Kidney tubule cell (primary cell): ENCODE measurements around the gene CAV3.

Source experiments
- DNase-seq: peaks from one replicate; pipeline ENCODE4 v3.0.0-alpha.2; 2018; ENCODE audit warnings: low spot score

CAV3 gene

DNA sequence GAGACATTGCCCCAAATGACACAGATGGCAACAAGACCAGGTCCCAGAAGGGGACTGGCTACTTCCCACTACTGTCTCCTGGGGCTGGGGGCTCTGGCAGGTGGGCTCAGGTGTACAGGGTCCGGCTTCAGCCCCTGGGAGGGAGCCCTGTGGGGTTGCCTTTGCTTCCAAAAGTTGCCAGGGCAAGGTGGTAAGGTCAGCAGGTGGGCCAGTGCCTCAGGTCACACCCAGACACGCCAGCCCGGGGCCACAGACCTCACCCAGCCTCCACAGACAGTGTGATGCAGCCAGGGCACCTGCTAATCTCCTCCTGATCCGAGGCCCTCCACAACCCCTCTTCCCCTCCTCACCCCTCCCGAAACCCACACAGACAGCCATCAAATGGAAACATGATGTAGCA lies 28.3 kb downstream of the CAV3 start:
- no peak for DNase-seq

GRCh38 chr3:8762607-8763377 lies 29.2 kb downstream of the CAV3 start:
- no peak for DNase-seq

DNA sequence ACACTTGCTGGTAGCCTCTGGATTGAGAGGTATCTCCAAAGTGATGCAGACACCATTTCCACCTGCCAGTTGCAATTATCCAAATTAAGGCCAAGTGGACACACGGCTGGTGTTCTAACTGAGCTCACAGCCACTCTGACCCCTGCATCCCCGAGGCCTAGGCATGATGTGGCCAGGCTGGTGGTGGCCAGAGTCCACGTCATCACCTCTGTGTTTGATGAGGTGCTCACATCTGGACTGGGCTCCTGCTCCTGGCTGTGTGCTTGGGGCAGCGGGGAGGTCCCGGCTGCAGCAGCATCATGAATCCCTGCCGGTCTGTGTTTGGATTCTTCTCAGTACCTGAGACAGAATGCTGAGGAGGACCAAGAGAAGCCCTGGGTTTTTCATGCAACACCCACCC lies 30.9 kb downstream of the CAV3 start:
- no peak for DNase-seq

DNA sequence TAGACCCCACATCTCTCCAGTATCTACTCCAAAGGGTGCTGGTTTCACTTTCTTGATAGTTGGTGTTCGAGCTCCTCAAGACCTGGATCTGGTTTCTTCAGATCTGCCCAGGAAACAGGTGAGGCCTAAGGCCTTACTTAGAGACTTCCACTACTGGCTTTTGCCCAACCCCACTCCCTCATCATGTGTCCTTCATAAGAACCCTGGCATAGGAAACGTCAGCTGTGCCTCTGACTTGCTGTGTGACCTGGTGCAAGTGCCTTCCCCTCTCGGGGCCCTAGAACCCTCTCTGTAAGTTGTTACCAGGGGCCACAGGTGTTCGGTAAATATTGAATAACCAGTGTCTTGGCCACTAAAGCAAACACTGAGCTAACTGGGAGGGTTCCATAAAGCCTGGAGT lies 31.9 kb downstream of the CAV3 start:
- no peak for DNase-seq

- no peak for DNase-seq
Observed at GRCh38 chr3:8766148-8766547, 32.5 kb downstream of the CAV3 start.

DNA sequence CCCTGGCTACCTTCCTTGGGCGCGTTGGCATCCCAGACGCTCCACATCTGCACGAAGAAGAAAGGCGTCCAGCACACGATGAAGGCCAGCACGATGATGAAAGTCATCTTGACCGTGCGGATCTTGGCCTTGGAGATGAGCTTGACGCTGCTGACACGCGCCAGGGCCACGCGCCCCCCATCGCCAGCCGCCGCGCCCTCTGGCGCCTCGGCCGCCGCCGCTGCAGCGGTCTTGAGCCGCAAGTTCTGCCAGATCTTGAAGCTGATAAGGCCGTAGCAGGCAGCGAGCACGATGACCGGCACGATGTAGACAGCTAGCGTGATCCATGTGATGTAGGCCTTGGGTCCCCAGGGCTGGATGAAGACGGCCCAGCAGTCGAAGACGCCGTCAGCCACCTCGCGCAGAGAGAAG lies 33.7 kb downstream of the CAV3 start:
- DNase-seq, result no peak

GRCh38 chr3:8767667-8768363 lies 34.2 kb downstream of the CAV3 start:
- peak; percentile 82 for DNase-seq

- peak; percentile 34 for DNase-seq
Observed at GRCh38 chr3:8768364-8769087, 34.9 kb downstream of the CAV3 start.

DNA sequence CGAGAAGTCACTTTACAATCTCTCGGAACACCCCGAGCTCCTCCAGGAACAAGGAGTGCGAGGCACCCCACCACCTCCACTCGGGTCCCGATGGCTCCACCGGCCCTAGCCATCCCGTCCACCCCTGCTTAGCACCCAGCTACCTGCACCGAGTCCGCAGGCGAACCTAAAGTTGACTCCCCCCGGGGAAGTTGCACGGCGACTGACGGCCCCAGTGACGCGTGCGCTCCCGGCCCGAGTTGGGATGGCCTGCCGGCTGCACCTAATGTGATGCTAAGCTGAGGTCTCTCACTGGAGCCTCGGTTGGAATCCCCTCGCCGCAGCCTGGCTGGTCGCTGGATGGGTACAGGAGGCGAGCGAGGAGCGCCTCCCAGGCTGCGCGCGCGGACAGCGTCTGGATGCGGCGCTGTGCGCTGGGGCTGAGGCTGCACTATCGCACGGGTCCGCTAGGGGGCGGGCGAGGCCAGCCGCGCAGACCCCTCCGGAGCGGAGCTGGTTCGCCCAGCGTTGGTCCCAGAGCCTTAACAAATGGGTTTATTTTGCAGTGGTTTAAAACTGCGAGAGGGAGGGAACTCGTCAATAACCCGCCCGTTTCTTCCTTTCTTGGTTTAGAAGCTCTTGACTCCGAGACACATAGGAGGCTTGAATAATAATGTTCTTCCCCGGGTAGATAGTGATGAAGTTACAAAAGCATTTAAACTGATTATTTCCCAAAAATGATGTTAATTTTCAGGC lies 35.7 kb downstream of the CAV3 start, which contains the start of gene OXTR:
Gene OXTR (minus strand): TSS at position 526 of the 735 bp plus-strand sequence. CDS start 1,426 bp downstream, outside the sequence.
- peak; percentile 76 for DNase-seq

DNA sequence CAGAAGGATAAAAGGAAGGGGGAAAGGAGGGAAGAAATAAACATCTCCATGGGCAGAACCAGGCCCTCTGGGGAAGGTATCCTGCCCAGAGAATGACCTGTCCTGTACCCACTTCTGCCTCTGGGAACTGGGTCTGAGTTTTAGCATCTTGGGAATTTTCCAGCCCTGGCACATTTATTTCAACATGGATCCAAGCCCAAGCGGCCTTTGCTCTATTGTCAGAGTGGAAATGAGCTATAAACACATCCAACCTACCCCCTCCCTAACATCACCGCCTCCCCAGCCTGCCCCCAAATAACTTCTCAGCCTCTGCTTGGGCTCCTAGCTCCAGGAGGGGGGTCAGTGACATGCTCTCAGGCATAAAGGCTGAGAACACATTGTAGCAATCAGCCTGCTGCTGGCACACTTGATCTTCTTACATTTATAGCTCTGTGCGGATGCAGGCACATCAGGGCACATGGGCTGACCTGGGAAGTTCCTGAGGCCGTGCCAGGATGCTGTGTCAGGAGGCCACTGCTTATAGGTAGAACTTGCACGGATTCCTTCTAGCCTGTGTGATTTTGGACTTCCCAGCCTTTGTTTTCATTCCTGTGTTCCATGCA lies 40.4 kb downstream of the CAV3 start:
- no peak for DNase-seq

DNA sequence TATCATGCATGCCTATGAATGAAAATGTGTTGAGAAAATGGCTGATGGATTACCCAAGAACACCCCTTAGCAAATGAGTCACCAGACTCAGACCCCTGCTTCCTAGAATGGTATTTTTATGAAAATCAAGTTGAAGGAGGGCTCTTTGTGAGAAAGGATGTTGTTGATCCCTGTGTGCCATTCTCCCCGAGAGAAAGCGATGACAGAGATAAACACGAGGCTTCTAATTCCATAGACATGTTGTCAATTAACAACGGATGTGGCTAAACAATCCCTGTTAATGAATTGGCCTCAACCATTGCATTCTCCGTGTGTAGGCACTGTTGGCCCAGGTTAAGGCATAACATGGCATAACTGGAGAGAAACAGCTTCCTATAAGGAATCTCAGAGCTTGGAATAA lies 41.6 kb downstream of the CAV3 start:
- no peak for DNase-seq

DNA sequence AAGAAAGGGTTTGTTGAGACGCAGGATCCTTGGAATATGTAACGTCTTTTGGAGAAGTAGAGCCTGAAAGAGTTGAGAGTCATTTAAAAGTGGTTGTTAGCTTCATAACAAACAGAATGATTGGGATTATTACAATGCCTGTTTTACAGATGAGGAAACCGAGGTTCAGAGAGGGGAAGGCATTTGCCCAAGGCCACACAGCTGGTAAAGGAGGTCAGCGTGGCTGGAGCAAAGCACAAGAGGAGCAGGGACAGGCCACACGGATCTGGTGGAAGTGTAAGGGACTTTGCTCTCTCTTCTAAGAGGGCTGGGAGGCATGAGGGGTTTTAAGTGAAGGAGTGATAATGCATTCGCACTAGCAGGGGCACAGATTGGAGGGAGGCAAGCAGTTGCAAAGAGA lies 42.0 kb downstream of the CAV3 start:
- no peak for DNase-seq

DNA sequence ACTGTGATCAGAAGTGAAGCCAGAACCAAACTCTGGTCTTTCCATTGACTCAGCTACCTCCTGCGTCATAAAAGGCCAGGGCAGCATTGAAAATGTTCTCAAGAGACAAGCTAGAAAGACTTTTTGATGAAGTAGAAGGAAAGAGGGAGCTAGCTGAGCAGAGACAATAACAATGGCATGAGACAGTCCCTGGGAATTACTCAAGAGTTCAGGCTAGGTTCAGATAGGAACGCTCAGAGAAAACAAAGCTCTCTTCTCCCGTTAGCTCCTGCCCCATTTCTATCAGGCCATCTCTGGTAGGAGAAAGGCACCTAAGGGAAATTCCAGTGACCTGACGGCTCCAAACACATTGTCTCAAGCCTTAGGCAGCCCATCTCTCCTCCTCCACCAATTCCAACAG lies 42.8 kb downstream of the CAV3 start:
- DNase-seq, result no peak

GRCh38 chr3:8777201-8777977 lies 43.8 kb downstream of the CAV3 start:
- DNase-seq, result no peak

- DNase-seq, result no peak
Observed at GRCh38 chr3:8777978-8778267, 44.3 kb downstream of the CAV3 start.

- no peak for DNase-seq
Observed at GRCh38 chr3:8778475-8778874, 44.9 kb downstream of the CAV3 start.

DNA sequence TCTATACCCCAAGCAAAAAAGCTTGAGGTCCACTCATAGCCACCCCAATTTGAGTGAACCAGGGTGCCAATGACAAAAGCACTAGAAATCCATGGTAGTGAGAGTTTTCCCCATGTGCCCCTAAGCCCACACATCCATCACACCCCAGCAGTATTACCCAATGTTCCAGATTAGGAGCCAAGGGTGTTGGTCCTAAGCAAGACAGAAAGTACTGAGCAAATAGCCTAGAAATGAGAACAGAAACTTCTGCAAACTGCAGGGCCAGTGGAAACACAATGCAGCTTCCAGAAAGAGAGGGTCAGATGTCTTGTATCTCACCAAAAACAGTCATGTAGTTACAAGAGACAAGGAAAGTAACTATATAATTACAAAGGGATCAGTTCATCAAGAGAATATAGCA lies 46.7 kb downstream of the CAV3 start:
- DNase-seq, result no peak

GRCh38 chr3:8784676-8785435 lies 51.3 kb downstream of the CAV3 start:
- DNase-seq, result no peak

- DNase-seq, result no peak
Observed at GRCh38 chr3:8790529-8790928, 56.9 kb downstream of the CAV3 start.

DNA sequence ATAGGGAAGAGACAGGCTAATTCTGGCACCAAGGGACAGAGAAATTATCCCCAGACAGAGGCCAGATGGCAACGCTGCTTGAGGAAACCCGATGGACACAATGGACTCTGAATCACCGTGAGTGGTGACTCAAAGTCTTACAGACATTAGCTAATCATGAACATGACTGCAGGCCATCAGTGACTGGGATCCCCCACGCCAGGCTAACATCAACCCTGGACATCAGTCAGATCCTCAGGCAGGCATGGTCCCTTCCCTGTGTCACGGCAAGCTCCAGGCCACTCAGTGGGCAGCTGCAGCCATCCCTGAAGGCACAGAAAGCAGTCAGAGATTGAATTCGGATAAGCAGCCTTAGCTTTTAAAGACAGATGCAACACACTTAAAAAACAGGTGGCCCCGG lies 59.6 kb downstream of the CAV3 start:
- DNase-seq, result peak; percentile 88
